Superior temporal gyrus (tissue), 1 donor: ENCODE measurements around the gene ATP5F1A.

Experiments
- DNase-seq: peaks from one replicate; pipeline ENCODE4 v3.0.0-alpha.2; 2016; ENCODE audit errors: extremely low spot score

Gene ATP5F1A

DNA sequence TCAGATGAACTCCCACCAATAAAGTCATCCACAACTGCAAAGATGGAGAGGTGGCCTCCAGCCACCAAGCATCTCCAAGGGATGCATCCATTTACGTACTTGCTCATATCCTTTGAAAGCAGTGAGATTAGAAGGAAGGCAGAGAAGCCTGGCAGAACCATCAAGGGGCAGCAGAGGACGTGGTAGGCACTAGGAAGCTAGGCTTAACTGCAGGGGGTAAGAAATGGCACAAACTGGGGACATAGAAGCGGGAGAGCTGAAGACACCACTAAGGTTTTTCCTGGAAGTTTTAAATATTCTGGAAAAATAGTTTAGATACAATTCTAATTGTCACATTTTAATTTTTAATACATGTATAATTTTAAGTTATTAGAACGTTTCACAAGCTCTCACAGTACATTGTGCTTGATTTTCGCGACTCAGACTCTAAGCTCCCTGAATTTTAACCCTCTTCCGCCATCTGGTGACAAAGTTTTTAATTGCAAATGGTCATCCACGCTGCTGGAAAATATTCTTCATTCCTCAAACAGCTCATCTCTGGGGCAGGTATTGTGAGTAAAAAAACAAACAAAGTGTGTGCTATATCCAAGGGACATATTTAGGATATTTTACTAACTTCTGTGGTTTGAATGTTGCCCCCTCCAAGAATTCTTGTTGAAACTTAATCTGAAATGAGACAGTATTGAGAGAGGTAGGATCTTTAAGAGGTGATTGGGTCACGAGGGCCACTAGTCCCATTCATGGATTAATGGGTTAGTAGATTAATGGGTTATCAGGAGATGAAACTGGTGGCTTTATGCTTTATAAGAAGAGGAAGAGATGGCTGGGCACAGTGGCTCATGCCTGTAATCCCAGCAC is 24.4 kb downstream of the ATP5F1A start:
- DNase-seq: peak; percentile 89

DNA sequence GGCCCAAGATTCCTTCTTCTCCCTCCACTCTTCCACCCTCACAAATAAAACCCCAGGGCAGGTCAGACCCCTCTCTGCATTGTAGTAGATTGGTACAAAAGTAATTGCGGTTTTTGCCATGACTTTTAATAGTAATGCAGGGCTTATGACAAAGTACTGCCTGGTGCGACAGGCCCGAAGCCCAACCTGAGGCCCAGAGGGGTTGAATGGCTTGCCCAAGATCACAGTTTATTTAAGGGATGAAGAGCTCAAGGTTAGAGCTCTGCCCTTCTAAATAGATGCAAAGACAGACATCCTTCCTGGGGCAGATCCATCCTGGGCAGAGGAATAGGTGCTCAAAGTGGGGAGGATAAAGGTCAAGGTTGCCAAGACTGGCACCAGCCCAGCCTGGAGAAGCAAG is 25.1 kb downstream of the ATP5F1A start:
- DNase-seq: no peak

DNA sequence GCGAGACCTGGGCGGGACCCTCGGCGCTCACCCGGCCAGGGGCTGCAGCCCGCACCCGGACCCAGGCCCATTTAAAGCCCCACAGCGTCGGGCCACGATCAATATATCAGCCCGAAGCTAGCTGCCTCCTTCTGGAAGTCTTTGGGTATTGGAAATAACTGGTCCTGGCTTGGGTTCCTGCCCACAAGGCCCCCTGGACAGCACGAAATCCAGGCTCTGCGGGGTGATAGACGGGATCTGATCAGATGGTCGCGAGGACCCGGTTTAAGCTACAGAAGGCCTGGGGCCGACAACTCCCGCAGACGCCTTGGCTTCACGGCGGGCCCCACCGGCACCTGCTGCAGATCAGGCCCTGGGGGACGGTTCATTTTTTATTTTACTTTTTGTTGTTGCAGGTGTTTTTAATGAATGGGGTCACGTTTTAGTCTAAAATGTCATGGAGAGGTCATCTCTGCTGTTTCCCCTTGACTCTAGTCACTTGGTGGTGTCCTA is 25.7 kb downstream of the ATP5F1A start:
- DNase-seq: no peak

DNA sequence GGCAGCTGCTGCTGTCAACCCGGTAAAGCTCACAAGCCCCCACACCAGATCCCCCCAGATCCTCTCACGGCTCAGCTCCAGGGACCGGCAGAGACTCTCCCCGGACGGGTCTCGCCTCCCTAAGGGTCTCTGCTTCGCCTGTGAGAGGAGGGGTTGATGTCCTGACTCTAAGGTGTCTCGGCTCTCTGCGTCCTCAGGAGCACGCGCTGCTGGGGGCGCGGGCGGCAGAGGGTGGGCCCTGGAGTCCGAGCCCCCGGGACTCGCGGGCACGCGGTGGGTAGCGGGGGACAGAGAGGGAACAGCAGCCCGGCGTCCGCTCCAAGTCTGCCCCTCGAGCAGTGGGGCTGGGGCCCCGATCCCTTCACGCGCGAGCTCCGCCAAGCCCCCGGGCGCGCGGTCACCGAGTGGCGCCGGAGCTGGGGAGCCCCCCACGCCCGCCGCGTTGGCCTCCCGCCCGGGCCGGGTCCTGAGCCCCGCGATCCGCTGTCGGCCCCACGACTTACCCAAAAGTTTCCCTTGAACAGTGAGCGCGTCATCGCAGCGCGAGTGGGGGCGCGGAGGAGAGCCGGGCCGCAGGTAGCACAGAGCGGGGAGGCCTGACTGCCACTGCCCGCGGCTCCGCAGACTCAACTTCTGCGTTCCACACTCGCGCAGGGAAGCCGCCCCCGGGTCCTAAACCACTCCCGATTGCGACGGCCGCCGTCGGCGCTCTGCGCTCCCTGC is 26.3 kb downstream of the ATP5F1A start, which contains the start of gene PSTPIP2:
Gene PSTPIP2 (minus strand): TSS at position 608 of the 723 bp plus-strand sequence. CDS start 72 bp downstream, at position 536.
- DNase-seq: no peak

DNA sequence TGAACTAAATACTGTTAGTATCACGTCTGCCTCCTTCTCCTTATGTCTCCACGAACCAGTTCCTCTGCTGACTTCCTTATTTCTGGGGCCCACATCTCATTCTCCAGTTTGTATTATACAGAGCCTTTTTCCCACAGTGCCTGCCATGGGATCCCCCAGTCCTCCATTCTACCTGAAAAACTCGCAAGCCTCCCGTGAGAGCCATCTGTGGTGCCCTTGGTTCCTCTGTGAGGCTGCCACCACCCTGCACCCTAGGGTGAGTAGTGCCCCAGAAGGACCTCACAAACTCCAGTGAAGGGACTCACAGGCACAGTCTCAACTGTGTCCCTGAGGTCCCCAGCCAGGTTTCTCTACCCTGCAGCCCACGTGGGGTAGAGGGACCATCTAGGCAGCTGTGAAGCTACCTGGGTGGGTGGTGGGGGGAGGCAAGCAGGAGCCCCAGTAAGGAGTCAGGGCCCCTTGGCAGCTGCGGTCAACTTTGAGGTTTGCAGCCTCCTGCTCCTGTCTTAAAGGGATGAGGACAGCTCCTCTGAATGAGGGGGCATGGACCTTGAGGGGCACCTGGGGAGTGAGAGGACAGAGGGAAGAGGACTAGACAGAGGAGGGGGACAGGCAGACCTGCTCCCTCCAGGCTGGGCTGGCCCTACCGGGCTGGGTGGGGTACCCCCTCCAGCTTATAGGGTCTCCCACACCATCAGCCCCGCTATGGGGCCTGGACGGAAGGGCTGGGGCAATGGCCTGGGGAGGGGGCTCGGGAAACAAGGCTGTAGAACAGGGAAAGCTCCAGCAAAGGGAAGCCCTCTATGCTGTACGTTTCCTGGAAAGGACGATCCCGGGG is 27.1 kb downstream of the ATP5F1A start:
- DNase-seq: no peak

DNA sequence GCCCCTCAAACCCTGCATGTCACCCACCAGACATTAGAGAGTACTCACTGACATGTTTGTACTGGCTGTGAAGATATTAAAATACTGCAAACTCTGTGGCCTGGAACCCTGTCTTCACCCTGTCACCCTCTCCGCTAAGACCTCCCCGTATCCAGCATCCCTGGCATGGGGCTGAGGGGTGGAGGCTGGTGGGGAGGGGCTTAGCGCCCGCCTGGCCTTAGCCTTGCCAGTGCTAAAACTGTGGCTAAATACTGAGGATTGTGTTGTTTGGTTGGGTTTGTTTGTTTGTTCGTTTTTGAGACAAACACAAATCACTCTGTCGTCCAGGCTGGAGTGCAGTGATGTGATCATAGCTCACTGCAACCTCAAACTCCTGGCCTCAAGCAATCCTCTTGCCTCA is 27.9 kb downstream of the ATP5F1A start:
- no peak for DNase-seq

DNA sequence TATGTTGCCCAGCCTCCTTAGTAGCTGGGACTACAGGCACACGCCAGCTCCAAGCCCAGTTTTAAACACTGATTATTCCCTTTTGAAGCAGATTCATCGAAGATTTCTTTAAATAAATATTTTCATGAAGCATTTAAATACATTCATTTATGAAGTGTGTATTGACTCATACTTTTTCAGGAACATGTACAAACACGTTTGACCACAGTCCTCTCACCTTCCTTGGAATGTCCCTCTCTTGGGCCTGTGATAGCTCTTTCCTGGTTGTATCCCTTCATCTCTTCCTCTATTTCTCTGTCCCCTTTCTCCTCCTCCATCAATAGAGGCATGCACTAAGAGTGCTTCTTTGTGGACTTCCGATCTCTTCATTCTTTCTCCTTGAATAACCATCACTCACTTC is 28.6 kb downstream of the ATP5F1A start:
- DNase-seq: no peak

DNA sequence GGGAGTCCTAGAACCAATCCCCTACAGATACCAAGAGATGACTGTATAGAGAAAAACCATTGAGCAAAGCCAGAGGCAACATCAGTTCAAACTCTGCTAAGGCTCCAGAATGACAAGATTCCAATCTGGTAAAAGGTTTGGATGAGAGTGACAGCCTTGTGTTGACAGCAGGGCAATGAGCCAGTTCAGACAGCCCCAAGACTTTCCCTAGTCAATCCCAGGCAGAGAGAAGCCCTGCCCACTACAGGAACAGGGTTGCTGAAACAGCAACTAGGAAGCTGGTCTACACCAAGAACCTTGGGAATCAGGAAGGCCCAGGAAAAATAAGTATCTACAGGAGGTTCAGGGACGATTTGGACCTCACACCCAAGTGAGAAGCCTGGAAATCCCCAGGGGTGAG is 29.3 kb downstream of the ATP5F1A start:
- DNase-seq: no peak

DNA sequence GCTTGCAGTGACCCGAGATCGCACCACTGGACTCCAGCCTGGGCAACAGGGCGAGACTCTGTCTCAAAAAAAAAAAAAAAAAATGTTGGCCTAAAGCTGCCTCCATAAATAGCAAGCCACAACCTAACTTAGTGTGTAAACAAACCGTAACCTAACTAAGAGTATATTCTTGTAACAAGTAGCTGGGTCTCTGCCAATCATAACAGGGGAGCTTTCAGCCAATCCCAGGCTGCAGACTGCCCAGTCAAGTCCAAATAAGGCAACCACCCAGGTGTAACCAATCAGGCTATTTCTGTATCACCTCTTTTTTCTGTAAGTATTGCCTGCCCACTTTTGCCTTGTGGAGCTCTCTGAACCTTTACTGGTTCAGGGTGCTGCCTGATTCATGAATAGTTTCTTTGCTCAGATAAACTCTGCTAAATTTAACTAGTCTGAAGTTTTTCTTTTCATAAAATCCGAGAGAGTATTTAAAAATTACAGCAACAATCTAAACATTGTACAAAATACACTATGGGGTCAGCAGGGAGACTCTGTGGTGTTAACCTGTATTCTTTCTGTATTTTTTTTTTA is 30.6 kb downstream of the ATP5F1A start:
- no peak for DNase-seq

DNA sequence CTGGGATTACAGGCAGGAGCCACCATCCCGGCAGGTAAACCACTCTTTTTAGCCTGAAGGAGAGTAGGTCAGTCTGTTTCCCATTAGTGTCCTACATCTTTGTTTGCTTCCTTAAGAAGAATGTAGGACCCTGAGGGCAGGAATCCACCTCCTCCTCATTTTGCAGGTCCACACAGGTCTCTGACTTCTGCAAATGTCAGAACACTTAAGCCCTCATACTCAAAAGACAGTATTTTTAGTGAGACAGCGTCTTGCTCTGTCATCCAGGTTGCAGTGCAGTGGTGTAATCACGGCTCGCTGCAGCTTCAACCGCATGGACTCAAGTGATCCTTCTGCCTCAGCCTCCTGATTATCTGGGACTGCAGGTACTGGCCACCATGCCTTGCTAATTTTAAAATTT is 35.3 kb downstream of the ATP5F1A start:
- no peak for DNase-seq

DNA sequence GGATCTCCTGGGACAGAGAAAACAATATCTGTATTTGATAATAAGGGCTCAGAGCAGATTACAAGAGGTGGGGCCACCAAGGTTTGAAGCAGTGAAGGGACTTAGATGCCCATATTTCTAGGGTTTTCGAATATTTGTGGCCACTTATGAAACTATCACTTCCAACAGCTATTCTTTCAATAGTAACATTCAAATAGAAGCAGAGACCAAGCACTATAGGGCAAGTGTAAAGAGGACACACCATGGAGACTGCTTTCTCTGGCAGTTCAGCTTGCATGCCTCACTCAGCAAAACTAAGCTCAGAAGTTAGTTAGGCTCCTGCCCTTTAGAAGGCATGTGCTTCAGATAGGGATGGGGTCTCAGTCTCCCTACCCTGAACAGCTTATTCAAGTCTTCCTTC is 36.3 kb downstream of the ATP5F1A start:
- DNase-seq: no peak

DNA sequence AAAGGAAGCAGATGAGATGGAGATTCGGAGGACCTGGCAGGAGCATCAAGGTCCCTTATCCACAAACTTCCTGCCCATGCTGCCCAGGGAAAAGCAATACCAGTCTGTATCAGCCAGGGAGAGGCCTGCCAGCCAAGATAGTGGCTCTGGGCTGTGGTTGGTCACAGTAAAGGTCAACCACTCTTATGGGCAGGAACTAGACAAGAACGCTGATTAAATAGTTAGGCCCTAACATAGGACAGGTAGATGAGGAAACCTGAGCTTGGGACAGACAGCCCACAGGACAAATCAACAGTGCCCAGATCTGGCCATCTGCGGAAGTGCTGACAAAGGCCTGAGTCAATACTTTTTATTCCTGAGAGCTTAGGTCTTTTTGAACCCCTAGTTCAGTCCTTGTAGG is 36.7 kb downstream of the ATP5F1A start:
- no peak for DNase-seq

DNA sequence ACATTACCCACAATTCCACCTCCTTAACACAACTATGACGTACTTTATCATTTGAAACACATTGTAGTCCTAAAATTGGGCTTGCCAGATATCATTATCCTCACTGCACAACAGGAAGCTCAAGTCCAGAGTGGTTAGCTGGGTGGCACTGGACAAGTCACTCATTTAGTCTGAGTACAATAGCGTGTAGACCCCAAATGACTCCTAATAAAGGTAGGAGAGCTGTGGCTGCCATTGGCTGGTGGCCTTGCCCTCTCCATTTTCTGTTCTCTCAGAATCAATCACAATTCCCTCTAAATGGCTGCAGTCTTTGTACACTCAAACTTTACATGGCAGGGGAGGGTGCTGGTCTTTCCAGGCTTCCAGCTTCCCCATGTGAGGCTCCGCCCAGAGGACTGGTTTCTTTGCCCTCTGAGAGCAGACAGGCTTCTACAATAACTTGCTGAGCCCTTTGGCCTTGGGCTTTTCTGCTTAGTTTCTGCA is 37.7 kb downstream of the ATP5F1A start:
- no peak for DNase-seq

DNA sequence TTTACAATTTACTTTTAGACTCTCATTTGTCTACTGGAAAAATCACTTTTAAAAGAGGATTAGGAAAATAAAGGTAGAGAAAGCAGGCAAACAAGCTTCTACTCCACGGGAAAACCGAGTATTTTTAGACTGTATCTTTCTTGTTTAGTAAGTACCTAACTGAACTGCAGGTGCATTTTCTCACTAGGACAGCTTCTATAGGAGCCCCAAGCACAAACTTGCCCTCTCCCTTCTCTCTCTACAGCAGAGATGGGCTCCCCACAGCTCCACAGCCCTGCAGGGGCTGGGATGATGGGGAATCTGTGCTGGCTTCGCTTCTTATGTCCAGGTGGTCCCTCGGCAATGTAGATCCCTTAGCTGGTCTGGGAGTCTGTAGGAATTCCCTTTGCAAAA is 42.3 kb downstream of the ATP5F1A start:
- no peak for DNase-seq

DNA sequence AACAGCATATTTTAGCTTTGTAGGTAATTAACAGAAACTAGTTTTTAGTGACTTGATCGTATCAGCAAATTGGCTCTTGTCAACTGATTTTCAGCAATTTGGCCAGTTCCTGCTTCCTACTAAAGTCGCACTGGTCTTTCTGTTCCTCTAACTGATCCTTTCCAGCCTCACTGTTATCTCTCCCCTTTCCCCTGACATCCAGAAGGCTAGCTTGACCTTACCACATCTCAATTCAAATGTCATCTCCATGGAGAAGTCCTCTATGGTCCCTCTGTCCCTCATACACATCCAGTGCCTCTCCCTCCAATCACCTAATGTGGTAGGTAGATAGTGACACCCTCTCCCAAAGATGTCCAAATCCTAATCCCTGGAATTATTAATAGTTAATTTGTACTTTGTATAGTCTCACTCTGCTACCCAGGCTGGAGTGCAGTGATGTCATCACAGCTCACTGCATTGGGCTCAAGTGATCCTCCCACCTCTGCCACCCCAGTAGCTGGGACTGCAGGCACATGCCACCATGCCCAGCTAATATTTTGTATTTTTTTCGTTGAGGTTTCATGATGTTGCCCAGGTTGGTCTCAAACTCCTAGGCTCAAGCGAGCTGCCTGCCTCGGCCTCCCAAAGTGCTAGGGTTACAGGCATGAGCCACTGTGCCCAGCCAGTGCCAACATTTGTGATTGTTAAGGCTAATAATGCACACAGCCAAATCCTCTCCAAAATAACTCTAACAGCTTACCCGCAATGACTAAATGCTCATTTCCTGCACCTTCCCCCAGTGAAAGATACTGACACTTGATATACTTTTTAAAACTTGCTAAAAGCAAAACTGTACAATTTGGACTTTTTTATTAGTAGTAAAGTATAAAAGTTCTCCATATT is 42.9 kb downstream of the ATP5F1A start:
- DNase-seq: no peak

DNA sequence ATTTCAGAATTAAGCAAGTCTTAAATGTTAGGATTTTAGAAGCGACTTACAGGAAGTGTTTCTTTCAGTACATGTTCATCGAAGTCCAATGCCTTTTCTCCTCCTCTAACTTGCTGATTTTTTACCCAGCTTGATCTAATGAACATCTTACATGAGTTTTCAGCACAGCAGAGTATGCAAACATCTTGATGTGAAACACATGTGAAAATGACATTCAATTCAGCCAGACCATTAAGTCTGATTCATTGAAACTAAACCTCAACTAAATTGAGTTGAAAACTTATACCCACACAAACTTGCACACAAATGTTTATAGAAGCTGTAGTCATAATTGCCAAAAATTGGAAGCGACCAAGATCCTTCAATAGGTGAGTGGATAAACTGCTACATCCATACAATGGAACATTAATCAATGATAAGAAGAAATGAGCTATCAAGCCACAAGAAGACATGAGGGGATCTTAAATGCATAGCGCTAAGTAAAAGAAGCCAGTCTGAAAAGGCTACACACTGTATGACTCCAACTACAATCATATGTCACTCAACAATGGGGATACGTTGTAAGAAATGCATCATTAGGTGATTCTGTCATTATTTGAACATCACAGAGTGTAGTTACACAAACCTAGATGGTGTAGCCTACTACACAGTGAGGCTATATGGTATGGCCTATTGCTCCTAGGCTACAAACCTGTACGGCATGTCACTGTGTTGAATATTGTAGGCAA is 44.6 kb downstream of the ATP5F1A start:
- no peak for DNase-seq

DNA sequence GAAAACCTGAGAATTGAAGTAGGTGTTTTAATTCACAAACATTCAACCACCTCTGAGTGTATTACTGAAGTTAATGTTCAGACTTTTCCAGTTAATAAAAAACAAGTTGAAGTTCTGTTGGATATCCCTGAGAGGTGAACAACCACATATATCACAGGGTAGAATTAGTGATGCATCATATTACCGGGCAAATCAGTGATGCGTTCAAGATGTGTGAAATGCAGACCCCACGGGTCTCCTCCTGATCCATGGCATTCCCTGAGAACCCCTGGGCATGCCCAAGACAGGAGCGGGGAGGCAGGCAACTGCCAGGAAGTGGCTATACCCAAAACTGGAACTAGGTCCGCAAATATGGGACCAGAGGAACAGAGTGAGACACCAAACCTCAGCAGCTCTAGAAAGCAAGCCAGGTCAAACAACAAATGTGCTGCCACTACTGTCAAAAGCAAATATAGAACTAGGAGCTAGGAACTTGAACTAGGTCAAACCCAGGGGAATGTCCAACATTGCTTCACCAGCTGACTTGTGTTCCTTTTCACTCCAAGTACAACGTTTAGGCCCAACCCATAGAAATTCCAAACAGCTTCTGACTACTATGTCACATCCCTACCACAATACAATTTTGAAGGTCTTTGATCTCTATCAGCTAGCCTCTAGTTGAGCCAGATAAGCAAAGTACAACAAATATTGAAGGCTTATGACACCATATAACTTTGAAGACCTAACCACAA is 46.2 kb downstream of the ATP5F1A start:
- no peak for DNase-seq

DNA sequence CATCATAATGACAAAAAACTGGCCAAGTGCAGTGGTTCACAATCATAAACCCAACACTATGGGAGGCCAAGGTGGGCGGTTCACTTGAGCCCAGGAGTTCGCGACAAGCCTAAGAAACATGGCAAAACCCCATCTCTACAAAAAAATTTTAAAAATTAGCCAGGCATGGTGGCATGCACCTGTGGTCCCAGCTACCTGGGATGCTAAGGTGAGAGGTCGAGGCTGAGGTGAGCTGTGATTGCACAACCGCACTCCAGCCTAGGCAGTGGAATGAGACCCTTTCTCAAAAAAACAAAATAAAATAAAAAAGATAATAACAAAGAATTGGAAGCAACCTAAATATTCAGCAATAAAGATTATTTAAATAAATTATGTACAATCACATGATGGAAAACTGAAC is 47.8 kb downstream of the ATP5F1A start:
- DNase-seq: no peak

DNA sequence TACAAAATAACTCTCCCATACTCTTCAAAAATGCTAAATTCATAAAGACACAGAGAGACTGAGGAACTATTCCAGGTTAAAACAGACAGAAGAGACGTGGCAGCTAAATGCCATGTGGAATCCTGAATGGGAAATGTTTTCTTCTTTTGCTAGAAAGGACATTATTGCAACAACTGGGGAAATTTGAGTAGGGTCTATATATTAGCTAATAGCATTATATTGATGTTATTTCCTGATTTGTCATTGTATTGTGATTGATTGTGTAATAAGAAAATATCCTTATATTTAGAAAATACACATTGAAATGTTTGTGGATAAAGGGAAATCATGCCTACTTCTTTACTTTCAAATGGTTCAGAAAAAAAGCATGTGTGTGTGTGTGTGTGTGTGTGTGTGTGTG is 49.5 kb downstream of the ATP5F1A start:
- DNase-seq: no peak
